ENCODE data around the gene EBF3.

DNA sequence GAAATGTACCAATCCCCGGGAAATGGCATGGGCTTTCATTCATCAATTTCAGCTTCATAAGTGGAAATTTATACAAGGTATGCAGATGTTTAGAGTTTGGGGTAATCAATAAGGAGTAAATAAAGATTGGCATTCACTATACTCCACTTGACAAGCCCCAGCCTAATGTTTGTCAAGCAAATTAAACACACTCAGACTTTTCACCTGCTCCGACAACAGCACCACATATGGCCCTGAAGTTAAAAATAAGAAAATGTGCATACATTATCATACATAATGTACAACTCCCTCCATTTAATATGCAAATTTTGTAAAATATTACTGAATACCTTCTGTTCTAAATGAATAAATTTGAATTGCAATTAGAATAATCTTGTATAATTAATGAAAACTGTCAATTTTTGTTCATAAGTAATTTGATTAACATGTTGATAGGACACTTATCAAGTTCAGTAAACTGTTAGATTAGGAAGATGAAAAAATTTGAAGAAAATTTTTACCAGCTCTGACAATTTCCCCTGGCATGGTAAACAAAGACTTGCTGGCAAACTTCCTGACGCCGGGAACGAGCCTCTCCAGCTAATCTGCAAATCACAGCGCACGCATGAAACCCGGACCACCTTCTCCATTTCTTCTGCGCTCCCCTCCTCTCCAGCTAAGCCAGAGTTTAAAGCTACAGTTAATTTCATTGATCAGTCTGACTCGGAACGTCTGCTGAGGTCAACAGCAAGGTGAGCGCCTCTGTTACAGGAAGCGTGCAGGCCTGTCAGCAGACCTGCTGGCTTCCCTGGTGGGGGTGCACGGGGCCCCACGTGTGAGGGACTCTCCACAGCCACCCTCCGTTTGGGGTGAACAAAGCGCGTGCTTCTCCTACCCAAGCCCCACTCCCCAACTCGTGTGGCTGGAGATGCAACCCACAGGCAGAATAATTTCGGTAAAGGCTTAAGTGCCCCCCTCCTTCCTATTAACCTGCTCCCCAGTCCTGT, 70.7 kb downstream of the EBF3 start:
- TF ChIP-seq CTCF (conservative IDR thresholded peaks at IDR 0.05 in 1 of 2, IDR thresholded peaks at IDR 0.05 in 1 of 2; ENCODE audit: extremely low read depth in 1 of 2, insufficient read depth in 1 of 2, low read depth in 1 of 2, low read length in 2 of 2) (no peak), EZH2 (IDR thresholded peaks at IDR 0.05; ENCODE audit: borderline replicate concordance, low read length) (no peak)

Measured in mammary epithelial cell (primary cell).